SIG-M5 treated with dmso at 0.1 percent for 504 hours (cell line): ENCODE measurements around the gene CAMK2N2.
"Not testable (repeated sequence)": the region's sequence is repeated elsewhere in the genome, so short reads cannot be mapped to it uniquely, and the experiment has no call there.

Experiments used
- DNase-seq: peaks from one replicate; lab custom pipeline; 2025; ENCODE audit not compliant: unreplicated experiment; lab: John Stamatoyannopoulos, UW

The CAMK2N2 gene

GRCh38 chr3:184275381-184275701, 14.0 kb upstream of the CAMK2N2 start:
- DNase-seq, result no peak

- no peak for DNase-seq
These were observed 10.9 kb upstream of the CAMK2N2 start for GRCh38 chr3:184272269-184272668.

DNA sequence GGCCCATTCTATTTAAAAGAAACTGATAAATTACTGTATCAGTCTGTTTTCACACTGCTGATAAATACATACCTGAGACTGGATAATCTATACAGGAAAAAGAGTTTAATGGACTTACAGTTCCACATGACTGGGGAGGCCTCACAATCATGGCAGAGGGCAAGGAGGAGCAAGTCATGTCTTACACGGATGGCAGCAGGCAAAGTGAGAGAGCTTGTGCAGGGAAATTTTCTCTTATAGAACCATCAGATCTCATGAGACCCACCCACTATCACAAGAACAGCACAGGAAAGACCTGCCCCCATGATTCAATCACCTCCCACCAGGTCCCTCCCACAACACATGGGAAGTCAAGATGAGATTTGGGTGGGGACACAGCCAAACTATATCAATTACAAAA, 5.9 kb upstream of the CAMK2N2 start:
- DNase-seq, result not testable (repeated sequence)

- peak; percentile 31 for DNase-seq
These were observed 1.4 kb upstream of the CAMK2N2 start for GRCh38 chr3:184262764-184263179.

GRCh38 chr3:184261854-184262763, 756 bp upstream of the CAMK2N2 start:
- DNase-seq, result peak; percentile 49

DNA sequence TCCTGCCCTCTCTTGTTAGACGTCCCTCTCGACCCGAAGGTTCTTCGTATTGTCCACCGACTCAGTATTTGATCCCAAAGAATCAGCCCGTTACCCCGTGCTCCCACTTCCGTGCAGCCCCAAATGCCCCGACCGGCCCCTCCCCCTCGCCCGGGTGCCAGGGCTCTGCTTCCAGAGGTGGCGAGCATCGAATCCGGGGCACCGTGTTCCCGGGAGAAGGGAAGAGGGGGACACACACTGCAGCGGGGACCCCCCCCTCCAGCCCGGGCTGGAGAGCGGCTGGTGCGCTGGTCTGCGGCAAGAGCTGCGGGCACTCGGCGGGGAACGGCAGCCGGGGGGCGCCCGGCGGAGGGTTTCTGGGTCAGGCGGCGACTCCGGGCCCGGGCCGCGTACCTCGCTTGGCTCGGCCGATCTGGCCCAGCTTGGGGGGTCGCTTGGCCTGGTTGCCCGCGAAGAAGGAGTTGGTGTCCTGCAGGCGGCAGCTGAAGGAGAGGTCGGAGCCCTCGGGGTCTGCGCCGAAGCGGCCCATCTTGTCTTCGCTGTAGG, 556 bp downstream of the CAMK2N2 start:
- no peak for DNase-seq

GRCh38 chr3:184259878-184260723, 1.3 kb downstream of the CAMK2N2 start:
- peak; percentile 53 for DNase-seq

DNA sequence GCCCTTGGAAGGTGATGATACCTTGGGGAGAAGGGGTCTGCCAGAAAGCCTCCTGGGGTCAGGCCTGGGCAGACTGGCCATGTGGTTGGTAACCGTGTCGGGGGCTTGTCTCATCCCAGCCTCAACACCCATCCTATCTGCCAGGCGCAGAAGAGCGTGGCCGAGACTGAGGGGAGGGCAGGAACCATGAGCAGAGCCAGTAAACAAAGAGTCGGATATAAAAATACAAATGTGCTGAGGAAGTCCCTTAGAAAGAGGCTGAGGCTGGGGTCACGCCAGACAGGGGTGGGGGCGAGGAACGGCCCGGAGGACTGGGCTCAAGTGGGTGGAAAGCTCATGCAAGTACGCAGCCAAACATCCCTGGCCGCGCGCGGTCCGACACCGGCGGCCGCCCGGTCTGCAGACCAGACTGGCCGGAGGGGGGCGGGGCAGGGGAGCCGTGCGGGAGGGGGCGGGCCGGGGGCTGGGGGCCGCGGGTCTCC, 1.9 kb downstream of the CAMK2N2 start:
- no peak for DNase-seq

DNA sequence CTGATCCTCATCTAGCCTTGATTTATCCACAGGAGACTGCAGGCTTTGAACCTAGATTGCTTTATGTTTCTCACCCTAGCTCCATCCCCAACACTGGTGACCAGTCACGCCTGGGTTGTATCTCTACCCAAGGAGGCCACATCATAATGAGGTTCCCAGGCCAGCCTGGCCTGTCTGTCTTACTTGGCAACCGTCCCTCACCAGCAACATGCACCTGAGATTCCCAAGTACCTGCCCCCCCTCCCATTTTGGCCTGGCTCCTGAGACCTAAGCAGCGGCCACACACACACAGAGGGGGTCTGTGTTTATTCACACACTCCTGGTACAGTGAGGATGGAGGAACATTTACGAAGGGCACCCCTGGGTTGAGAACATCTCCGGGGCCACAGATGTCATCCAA, 2.4 kb downstream of the CAMK2N2 start:
- no peak for DNase-seq

- DNase-seq, result no peak
These were observed 4.1 kb downstream of the CAMK2N2 start for GRCh38 chr3:184257083-184257915.

- DNase-seq, result no peak
These were observed 5.9 kb downstream of the CAMK2N2 start for GRCh38 chr3:184255291-184256039.

DNA sequence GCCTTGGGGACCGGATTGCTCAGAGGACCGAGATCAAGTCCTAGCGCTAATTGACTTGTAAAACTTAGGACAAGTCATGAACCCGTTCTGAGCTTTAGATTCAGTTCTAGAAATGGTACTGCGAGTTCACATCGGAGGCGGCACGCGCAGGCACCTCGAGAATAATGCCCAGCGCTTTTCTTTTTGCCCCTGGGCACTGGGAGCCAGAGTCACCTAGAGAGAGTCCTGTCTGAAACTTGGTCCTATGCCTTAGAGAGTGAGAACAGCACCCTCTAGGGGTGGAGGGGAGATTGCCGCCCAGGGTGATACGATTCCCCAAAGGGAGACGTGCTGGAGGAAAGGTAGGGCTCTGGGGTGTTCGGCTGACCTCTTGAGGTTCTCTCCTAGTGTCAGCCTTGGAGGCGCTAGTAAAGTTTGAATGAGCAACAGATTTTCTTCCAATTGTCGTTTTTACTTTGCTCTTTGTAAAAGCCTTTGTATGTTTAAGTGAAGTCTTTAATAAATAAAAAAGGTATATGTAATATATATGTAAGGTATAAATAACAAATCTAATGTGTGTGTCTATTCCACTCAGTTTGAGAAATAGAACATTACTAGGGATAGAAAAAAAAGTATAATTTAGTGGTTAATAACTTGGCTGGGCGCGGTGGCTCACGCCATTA, 11.1 kb downstream of the CAMK2N2 start:
- peak; percentile 97 for DNase-seq

DNA sequence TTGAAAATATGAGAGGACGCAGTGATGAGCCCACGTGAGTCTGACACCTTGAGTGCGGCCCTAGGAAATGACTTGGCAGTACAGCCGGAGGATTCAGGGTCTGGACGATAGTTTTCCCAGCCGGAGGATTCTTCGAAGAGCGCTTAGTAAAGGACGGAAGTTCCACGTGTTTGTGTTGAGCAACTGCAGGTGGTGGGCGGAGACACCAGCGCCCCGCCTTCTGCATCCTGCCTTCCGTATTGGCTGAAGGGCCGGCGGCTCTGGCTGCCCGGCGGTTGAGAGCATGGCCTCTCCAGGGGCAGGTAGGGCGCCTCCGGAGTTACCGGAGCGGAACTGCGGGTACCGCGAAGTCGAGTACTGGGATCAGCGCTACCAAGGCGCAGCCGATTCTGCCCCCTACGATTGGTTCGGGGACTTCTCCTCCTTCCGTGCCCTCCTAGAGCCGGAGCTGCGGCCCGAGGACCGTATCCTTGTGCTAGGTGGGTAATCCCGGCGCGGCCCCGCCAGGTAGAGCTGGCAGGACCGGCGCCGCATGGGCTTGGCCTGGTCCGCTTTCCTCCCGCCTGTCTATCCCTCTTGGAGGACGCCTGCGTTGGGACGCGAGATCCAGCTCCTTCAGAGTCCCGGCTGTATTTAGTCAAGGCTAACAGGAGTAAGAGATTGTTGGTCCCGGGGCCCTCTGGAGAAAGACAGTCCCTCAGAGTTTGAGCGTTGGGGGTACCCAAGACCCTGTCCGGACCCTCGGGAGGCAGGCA, 11.8 kb downstream of the CAMK2N2 start, which contains the start of gene EEF1AKMT4:
Gene EEF1AKMT4 (plus strand): TSS at position 261 of the 755 bp plus-strand sequence. CDS start 23 bp downstream, at position 284.
- peak; percentile 99 for DNase-seq

DNA sequence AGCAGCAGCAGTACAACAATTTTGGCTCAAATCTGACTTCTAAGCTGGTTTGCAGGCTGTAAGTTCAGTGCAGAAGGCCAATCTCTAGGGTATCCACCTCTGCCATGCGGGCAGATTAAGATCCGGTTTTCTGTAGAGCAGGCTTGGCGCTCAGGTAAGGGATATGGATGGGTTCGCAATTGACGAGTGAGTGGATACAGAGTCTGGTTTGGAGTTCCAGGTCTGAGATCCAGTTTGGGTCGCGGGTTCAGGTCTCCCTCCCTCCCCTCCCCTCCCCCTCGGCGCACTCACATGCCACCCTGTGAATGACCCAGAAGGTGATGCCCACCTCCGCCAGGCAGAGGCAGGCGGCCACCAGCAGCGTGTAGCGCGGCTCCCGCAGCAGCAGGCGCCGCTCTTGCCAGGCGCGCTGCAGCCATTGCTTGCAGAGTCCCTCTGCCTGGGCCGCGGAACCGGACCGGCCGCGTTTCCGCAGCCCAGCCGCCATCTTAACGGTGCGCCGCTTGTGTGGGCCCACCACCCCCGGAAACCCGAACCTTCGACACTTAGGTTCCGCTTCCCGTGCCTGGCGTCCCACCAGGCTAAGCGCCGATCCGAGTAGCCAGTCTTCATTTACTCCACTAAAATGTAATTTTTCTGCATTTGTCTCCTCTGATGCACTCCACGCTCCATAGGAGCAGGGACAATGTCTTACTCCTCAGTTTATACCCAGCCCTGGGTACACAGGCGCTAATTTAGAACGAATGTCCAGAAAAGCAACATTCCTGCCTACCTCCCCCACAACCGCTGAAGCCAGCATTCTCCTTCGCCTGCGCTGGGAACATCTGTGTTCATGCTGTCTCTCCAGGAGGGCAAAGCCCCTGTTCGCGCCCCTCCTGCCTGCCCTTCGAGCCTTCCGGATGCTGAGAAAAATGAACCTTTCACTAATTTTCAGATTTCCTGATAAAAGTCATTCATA, 12.6 kb downstream of the CAMK2N2 start, which contains the start of gene ALG3:
Gene ALG3 (minus strand): TSS at position 509 of the 958 bp plus-strand sequence. CDS start 22 bp downstream, at position 487.
- peak; percentile 80 for DNase-seq

DNA sequence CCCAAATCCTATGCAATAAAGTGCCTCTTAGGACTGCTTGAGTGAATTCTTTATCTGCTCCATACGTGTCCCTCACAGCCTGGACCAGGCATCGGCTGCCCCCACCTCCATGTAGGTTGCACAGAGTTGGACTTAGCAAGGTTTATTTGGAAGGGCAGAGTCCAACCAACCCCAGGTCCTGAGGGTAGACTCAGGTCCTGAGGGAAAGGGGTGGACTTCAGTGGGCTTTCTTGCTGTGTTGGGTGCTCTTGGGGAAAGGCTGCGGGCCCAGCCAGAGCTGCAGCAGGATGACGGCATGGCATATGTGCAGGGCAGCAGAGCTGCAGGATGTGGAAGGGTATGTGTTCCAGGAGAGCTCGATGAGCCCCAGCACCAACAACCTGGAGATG, 19.1 kb downstream of the CAMK2N2 start:
- DNase-seq, result no peak

GRCh38 chr3:184241447-184242296, 19.7 kb downstream of the CAMK2N2 start:
- peak; percentile 66 for DNase-seq

- DNase-seq, result no peak
These were observed 20.3 kb downstream of the CAMK2N2 start for GRCh38 chr3:184241141-184241446.
